Testis (tissue), 2 donors: ENCODE data around the gene PINK1.

Experiments
- POLR2A ChIP-seq: fragments of 450-650 bp; IDR thresholded peaks from one replicate; pipeline ENCODE4 v1.6.1; 2017; ENCODE audit warnings: antibody characterized with exemption, mild to moderate bottlenecking, moderate library complexity
- TF ChIP-seq, protein P1 (sequence below), 3 experiments: fragments of 450-650 bp in 2 of 3; fragments of 200-600 bp in 1 of 3; sonication (generic) in 1 of 3; IDR thresholded peaks; one replicate each; pipeline ENCODE4 v1.5.1; 2016 to 2019; ENCODE audit warnings: antibody characterized with exemption in 3 of 3, mild to moderate bottlenecking in 2 of 3, moderate library complexity in 1 of 3

DNA sequence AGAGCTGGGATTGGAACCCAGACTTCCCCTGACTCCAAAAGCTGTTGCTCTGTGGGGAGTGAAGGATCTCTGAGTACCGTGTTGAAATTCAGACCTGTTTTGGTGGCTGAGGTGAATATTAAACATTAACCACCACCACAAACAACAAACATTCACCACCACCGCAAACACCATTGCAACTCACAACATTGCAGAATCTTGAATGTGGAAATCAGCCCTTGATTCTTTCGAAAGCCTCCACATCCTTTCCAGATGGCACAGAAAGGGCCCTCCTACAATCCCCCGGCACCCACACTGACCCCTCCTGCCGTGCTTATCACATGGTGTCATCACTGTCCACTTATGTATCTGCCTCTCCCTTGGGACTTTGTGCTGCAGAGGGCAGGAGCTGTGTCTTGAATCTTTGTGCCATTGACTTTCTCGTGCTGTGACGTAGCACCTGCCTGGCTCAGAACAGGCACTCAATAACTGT, 42.9 kb upstream of the PINK1 start:
- TF ChIP-seq, protein P1, sequence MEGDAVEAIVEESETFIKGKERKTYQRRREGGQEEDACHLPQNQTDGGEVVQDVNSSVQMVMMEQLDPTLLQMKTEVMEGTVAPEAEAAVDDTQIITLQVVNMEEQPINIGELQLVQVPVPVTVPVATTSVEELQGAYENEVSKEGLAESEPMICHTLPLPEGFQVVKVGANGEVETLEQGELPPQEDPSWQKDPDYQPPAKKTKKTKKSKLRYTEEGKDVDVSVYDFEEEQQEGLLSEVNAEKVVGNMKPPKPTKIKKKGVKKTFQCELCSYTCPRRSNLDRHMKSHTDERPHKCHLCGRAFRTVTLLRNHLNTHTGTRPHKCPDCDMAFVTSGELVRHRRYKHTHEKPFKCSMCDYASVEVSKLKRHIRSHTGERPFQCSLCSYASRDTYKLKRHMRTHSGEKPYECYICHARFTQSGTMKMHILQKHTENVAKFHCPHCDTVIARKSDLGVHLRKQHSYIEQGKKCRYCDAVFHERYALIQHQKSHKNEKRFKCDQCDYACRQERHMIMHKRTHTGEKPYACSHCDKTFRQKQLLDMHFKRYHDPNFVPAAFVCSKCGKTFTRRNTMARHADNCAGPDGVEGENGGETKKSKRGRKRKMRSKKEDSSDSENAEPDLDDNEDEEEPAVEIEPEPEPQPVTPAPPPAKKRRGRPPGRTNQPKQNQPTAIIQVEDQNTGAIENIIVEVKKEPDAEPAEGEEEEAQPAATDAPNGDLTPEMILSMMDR (IDR thresholded peaks at IDR 0.05), result no peak
- TF ChIP-seq POLR2A, result no peak
